COLO668 (cell line): ENCODE results near the gene CENPE.
"Not testable (repeated sequence)": the region's sequence is repeated elsewhere in the genome, so short reads cannot be mapped to it uniquely, and the experiment has no call there.

Experiments used
- DNase-seq: peaks from one replicate; lab custom pipeline; 2025; ENCODE audit not compliant: unreplicated experiment; lab: John Stamatoyannopoulos, UW

CENPE gene

GRCh38 chr4:103198111-103198765 is at the start of gene CENPE:
TSS of gene CENPE (minus strand) at chr4:103198343. CDS start at chr4:103198319, 24 bp downstream.
- DNase-seq, result peak; percentile 87

DNA sequence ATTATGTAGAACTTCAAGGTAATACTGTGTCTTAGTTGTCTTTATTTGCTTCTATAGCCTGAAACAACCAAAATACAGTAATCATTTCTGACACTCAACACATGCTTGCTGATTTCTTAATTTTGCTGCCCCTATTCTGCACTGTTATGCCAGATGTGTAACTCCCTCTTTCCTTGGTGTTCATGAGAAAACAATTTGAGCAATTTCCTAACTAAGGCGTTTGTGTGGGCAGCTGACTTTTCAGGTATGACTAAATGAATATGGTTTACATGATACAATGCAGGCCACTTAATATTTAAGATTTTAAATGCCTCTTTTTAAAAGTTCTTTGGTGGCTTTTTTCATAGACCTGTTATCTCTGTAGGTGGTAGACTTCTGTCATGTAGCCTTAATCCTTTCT is 46.1 kb upstream of the CENPE start:
- DNase-seq, result no peak

- DNase-seq, result not testable (repeated sequence)
Observed at GRCh38 chr4:103230938-103231337, 32.8 kb upstream of the CENPE start.

DNA sequence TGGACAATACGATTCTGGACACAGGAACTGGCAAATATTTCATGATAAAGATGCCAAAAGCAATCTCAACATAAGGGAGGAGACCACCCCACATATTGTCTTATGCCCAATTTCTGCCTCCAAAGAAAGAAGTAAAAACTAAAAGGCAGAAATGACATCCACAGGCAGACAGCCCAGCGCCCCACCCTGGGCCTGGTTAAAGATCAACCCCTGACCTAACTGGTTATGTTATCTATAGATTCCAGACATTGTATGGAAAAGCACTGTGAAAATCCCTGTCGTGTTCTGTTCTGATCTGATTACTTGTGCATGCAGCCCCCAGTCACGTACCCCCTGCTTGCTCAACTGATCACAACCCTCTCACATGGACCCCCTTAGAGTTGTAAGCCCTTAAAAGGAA is 25.4 kb upstream of the CENPE start:
- not testable (repeated sequence) for DNase-seq

GRCh38 chr4:103207673-103208072 is 9.5 kb upstream of the CENPE start:
- DNase-seq, result no peak

DNA sequence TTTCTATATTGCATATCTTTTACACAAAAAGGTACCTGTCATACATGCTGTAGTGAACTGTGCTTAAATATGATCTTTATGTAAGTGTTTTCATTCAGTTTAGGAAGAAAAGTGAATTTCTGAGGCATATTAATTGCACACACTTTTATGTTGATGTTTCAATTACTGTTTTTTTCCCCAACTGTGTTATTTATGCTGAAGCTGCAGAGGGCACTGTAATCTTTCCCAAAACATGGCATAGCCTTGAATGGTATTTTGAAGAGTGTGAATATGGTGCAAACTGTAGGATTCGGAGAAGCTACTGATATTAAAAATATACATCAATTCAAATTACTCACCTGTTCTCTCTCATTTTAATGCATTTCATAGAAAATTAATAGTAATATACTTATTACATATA is 6.0 kb upstream of the CENPE start:
- DNase-seq, result no peak

- no peak for DNase-seq
Observed at GRCh38 chr4:103201724-103202123, 3.6 kb upstream of the CENPE start.

DNA sequence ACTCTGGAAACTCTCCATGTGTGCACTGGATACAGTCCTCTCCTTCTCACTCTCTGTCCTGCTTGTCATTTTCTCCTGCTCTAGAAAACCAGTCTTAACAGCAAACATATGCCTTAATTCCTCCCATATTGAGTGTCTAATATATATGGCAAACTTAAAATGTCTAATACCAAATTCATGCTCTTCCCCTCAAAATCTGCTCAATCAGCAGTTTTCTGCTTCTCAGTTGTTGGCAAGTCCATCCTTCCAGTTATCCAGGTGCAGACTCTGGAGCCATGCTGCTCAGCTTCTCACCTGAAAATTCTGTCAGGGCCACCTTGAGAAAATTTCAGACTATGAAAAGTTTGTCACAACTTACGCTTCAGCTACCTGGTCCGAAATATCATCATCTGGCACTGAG is 3.1 kb upstream of the CENPE start:
- no peak for DNase-seq

GRCh38 chr4:103199009-103199408 is 866 bp upstream of the CENPE start:
- no peak for DNase-seq

GRCh38 chr4:103197765-103198110 is 405 bp downstream of the CENPE start:
- no peak for DNase-seq

- DNase-seq, result no peak
Observed at GRCh38 chr4:103193457-103193856, 4.7 kb downstream of the CENPE start.

GRCh38 chr4:103171006-103171405 is 27.1 kb downstream of the CENPE start:
- no peak for DNase-seq

DNA sequence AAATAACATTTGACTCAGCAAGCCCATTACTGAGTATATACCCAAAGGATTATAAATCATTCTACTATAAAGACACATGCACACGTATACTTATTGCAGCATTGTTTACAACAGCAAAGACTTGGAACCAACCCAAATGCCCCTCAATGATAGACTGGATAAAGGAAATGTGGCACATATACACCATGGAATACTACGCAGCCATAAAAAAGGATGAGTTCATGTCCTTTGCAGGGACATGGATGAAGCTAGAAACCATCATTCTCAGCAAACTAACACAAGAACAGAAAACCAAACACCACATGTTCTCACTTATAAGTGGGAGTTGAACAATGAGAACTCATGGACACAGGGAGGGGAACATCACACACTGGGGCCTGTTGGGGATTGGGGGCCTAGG is 28.4 kb downstream of the CENPE start:
- DNase-seq, result not testable (repeated sequence)

DNA sequence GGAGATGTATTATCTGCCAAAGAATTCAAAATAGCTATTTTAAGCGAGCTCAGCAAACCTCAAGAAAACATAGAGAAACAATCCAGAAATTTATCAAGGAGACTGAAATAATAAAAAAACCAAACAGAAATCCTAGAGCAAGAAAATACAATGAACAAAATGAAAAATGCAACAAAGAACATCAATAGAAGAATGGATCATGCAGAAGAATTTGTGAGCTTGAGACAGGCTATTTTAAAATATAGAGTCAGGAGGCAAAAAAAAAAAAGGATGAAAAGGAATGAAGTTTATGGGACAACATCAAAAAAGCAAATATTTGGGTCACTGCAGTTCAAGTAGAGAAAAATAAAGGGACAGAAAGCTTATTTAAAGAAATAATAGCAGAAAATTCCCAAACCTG is 29.1 kb downstream of the CENPE start:
- DNase-seq, result no peak

- DNase-seq, result no peak
Observed at GRCh38 chr4:103162176-103162575, 36.0 kb downstream of the CENPE start.

- no peak for DNase-seq
Observed at GRCh38 chr4:103158760-103159159, 39.4 kb downstream of the CENPE start.

GRCh38 chr4:103156106-103156505 is 42.0 kb downstream of the CENPE start:
- DNase-seq, result no peak

DNA sequence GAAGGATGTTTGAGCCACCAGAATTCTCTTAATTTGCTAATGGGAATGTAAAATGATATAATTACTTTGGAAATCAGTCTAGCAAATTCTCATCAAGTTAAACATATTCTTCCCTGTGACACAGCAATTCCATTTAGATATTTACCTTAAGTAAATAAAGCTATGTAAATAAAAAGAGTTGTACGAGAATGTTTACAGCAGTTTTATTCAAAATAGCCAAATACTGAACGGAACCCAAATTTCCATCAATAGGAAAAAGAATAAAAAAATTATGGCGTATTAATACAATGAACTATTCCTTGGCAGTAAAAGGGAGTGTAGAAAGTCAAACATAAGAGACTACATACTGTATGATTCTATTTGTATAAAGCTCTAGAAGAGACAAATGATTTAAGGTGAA is 45.8 kb downstream of the CENPE start:
- DNase-seq, result no peak

- no peak for DNase-seq
Observed at GRCh38 chr4:103150677-103151076, 47.5 kb downstream of the CENPE start.

DNA sequence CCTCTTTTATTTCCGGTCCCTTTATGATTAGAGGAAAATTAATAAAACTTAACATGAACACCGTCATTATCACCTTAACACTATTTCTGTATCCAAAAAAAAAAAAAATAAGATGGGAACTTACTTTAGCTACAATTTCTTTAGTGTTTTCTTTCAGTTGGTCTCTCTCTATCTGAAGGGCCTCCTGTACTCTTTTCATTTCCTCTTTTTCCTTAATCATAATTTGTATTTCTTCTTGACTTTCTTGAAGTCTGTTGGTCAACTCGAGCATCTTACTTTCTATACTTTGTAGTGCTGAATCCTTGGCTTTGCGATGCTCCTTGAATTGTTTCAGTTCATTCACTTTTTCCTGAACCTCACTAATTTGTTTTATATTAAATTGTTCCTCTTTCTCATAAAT is 53.2 kb downstream of the CENPE start:
- no peak for DNase-seq

- DNase-seq, result no peak
Observed at GRCh38 chr4:103137446-103137827, 60.7 kb downstream of the CENPE start.

- no peak for DNase-seq
Observed at GRCh38 chr4:103136671-103137445, 61.3 kb downstream of the CENPE start.

GRCh38 chr4:103129174-103129573 is 69.0 kb downstream of the CENPE start:
- no peak for DNase-seq
